PC-3 (cell line): ENCODE measurements around the gene IKZF1. TPM values are rescaled to one million over a fixed set of nuclear protein-coding genes. Genes with fewer than 3 reads are reported as not detected.

Experiments used
- ATAC-seq: fragments of 200-7000 bp; cut with Tn5 transposase; 2 replicates; pipeline ENCODE4 v1.9.1; 2020; ENCODE audit warnings: mild to moderate bottlenecking, moderate library complexity
- BruUV-seq: library from RNA; stranded (reverse); fragments of 400-500 nt; replicated peaks from 2 replicates; lab custom pipeline; 2021; lab: Mats Ljungman, UMichigan
- CTCF ChIA-PET: fragments of 300-600 bp; sonication (Branson Sonifier 250); formaldehyde crosslinking; loops from one replicate; lab custom pipeline; 2022; ENCODE audit warnings: antibody characterized with exemption; lab: Charles Lee
- POLR2A ChIA-PET: fragments of 300-600 bp; sonication (Branson Sonifier 250); formaldehyde crosslinking; loops from one replicate; lab custom pipeline; 2022; ENCODE audit warnings: antibody characterized with exemption; ENCODE audit not compliant: unreplicated experiment; lab: Charles Lee
- DNase-seq: peaks from one replicate; pipeline ENCODE4 v3.0.0-alpha.2; 2015
- H2AFZ ChIP-seq: fragments of 300-600 bp; sonication (generic); 2 replicates; pipeline ENCODE4 v1.6.0; 2016; ENCODE audit warnings: antibody characterized with exemption, low read length
- H3F3A ChIP-seq: fragments of 300-600 bp; sonication (generic); one replicate; pipeline ENCODE4 v1.6.0; 2017; ENCODE audit warnings: antibody characterized with exemption, low read length, control low read depth, mild to moderate bottlenecking; ENCODE audit not compliant: unreplicated experiment
- H3K27ac ChIP-seq: fragments of 300-600 bp; sonication (generic); 2 replicates; pipeline ENCODE4 v1.5.1; 2016; ENCODE audit warnings: mild to moderate bottlenecking, low read length
- H3K27me3 ChIP-seq: fragments of 300-600 bp; sonication (generic); 2 replicates; pipeline ENCODE4 v1.6.1; 2016; ENCODE audit warnings: low read length, mixed read lengths
- H3K36me3 ChIP-seq: fragments of 300-600 bp; sonication (generic); 2 replicates; pipeline ENCODE4 v1.6.1; 2016; ENCODE audit warnings: low read depth, mixed run types, low read length, mixed read lengths
- H3K4me1 ChIP-seq: fragments of 300-600 bp; sonication (generic); 2 replicates; pipeline ENCODE4 v1.5.1; 2016; ENCODE audit warnings: low read length; ENCODE audit not compliant: insufficient read depth
- H3K4me2 ChIP-seq: fragments of 300-600 bp; sonication (generic); 2 replicates; pipeline ENCODE4 v1.6.0; 2016; ENCODE audit warnings: low read length
- H3K4me3 ChIP-seq: fragments of 300-600 bp; sonication (generic); 2 replicates; pipeline ENCODE4 v1.5.1; 2016; ENCODE audit warnings: mild to moderate bottlenecking, low read length, mixed read lengths
- H3K79me2 ChIP-seq: fragments of 300-600 bp; sonication (generic); 2 replicates; pipeline ENCODE4 v1.6.1; 2017; ENCODE audit warnings: low read length, mixed read lengths
- H3K9ac ChIP-seq: fragments of 300-600 bp; sonication (generic); 2 replicates; pipeline ENCODE4 v1.6.0; 2016; ENCODE audit warnings: mild to moderate bottlenecking, low read length
- H3K9me2 ChIP-seq: fragments of 300-600 bp; sonication (generic); replicated peaks from 2 replicates; pipeline ENCODE4 v1.6.1; 2016; ENCODE audit warnings: mixed run types, low read length, mixed read lengths
- H3K9me3 ChIP-seq: fragments of 300-600 bp; sonication (generic); 2 replicates; pipeline ENCODE4 v1.6.1; 2016; ENCODE audit warnings: low read length, mixed read lengths
- H4K20me1 ChIP-seq: fragments of 300-600 bp; sonication (generic); 2 replicates; pipeline ENCODE4 v1.6.1; 2016; ENCODE audit warnings: low read length, mixed read lengths
- EZH2 ChIP-seq: fragments of 300-600 bp; sonication (generic); IDR thresholded peaks from one replicate; pipeline ENCODE4 v1.6.1; 2017; ENCODE audit warnings: antibody characterized with exemption, mild to moderate bottlenecking, low read length; ENCODE audit not compliant: unreplicated experiment
- EZH2phosphoT487 ChIP-seq: fragments of 300-600 bp; sonication (generic); IDR thresholded peaks from 2 replicates; pipeline ENCODE4 v1.6.1; 2018; ENCODE audit warnings: mild to moderate bottlenecking, antibody characterized with exemption, low read length, borderline replicate concordance
- intact Hi-C: fragments of 100-400 bp; cut with micrococcal nuclease; formaldehyde crosslinking; loops from 2 replicates; pipeline ENCODE4 v1.9.0; 2023
- total RNA-seq: library from RNA; depleted of rRNA; stranded (reverse); fragments of >200 nt; gene quantifications from 2 replicates; pipeline ENCODE4 v1.2.3, GENCODE V29; 2014
- TF ChIP-seq, protein P1 (sequence below): fragments of 300-600 bp; sonication (generic); conservative IDR thresholded peaks from 2 replicates; pipeline ENCODE4 v1.5.1; 2017; ENCODE audit warnings: antibody characterized with exemption, low read depth, mild to moderate bottlenecking, low read length

Gene IKZF1
- total RNA-seq, 1 experiment from 2014 or later: not detected

DNA sequence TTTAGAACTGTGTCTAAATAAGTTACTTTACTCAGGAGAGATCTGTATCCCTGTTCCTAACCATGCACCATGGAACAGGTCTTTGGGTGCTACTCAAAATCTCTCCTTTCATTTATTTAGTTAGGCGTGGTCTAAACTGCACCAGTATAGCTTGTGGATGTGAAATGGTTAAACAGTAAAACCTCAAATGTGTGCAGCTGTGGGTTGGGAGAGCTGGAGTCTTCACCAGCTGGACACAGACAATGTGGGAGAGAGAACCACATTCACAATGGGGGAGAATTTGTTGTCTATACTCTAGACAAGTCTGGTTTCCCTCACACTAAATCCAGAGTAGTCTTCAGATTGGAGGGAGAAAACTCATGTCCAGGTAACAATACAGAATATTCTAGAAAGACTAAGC lies 31.2 kb upstream of the IKZF1 start:
- Histone ChIP-seq H3K9me3 (no peaks in the 10 kb centered on the region), H2AFZ (no peak overlapping the region), H3K79me2 (no peaks in the 10 kb centered on the region), H3K36me3 (no peaks in the 10 kb centered on the region), H3K4me2 (no peak overlapping the region), H3K9ac (no peak overlapping the region), H3F3A (no peaks in the 10 kb centered on the region), H3K9me2 (no peaks in the 10 kb centered on the region), H3K4me1 (no peaks in the 10 kb centered on the region), H4K20me1 (no peaks in the 10 kb centered on the region), H3K4me3 (no peak overlapping the region), H3K27ac (no peak overlapping the region), H3K27me3 (peaks cover 30% of the 10 kb centered on the region)
- ChIA-PET POLR2A (no interaction called here), CTCF (no interaction called here)
- intact Hi-C loops: no loop called here
- ATAC-seq (no peak), DNase-seq (no peak)
- BruUV-seq: no TSS peak
- TF ChIP-seq EZH2phosphoT487 (no peak), EZH2 (no peak)
- TF ChIP-seq, protein P1, sequence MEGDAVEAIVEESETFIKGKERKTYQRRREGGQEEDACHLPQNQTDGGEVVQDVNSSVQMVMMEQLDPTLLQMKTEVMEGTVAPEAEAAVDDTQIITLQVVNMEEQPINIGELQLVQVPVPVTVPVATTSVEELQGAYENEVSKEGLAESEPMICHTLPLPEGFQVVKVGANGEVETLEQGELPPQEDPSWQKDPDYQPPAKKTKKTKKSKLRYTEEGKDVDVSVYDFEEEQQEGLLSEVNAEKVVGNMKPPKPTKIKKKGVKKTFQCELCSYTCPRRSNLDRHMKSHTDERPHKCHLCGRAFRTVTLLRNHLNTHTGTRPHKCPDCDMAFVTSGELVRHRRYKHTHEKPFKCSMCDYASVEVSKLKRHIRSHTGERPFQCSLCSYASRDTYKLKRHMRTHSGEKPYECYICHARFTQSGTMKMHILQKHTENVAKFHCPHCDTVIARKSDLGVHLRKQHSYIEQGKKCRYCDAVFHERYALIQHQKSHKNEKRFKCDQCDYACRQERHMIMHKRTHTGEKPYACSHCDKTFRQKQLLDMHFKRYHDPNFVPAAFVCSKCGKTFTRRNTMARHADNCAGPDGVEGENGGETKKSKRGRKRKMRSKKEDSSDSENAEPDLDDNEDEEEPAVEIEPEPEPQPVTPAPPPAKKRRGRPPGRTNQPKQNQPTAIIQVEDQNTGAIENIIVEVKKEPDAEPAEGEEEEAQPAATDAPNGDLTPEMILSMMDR: no peak

DNA sequence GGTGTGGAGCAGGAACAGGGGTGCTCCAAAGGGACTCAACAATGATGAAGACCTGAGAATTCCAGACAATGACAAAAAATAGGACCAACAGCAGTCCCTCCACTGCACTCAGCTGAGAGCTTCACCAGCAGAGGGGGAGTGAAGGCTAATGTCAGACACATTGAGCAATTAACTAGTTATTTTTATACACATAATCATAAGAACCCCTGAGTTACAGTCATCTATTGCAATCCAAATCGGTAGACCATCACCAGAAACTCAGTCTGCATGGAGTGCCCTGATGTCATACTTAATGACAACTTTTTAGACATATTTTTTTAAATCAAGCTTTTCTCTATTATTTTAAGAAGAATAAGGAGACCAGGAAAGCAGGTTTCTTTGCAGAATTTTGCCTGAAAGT lies 30.6 kb upstream of the IKZF1 start:
- no peak overlapping the region for H3K4me3 ChIP-seq
- BruUV-seq: no TSS peak
- intact Hi-C loops: no loop called here
- TF ChIP-seq, protein P1: no peak
- TF ChIP-seq EZH2 (no peak), EZH2phosphoT487 (no peak)
- H4K20me1 ChIP-seq: no peaks in the 10 kb centered on the region
- H3K4me2 ChIP-seq: no peak overlapping the region
- no peak overlapping the region for H3K9ac ChIP-seq
- no peaks in the 10 kb centered on the region for H3K36me3 ChIP-seq
- no peak overlapping the region for H2AFZ ChIP-seq
- no peak for ATAC-seq
- H3F3A ChIP-seq: no peaks in the 10 kb centered on the region
- no peak overlapping the region for H3K27ac ChIP-seq
- no peaks in the 10 kb centered on the region for H3K9me2 ChIP-seq
- ChIA-PET POLR2A (no interaction called here), CTCF (no interaction called here)
- peaks cover 30% of the 10 kb centered on the region for H3K27me3 ChIP-seq
- no peaks in the 10 kb centered on the region for H3K79me2 ChIP-seq
- DNase-seq: no peak
- no peaks in the 10 kb centered on the region for H3K9me3 ChIP-seq
- no peaks in the 10 kb centered on the region for H3K4me1 ChIP-seq

DNA sequence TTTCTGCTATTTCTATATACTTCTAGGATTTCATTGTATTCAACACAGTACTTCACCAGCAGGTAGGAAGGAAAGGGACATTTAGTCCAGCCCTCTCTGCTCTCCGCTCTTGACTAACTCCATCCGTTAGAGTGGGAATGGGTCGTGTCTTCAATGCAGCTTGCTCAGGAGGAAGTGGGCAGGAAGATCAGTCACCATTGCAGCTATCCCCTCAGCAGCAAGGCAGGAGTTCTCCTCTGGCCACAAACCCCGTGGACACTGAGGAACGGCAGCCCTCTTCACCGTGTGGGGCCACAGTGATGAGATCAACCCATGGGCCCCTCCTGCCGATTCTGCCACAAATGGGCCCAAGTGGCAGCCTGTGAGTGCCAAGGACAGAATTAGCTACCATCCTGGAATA lies 30.2 kb upstream of the IKZF1 start:
- CTCF ChIA-PET: no interaction called here
- Histone ChIP-seq H3K27me3 (peaks cover 29% of the 10 kb centered on the region), H3K4me2 (no peak overlapping the region), H3K79me2 (no peaks in the 10 kb centered on the region), H3K9me3 (no peaks in the 10 kb centered on the region), H3K36me3 (no peaks in the 10 kb centered on the region), H3F3A (no peaks in the 10 kb centered on the region), H2AFZ (no peak overlapping the region), H3K4me1 (no peaks in the 10 kb centered on the region), H4K20me1 (no peaks in the 10 kb centered on the region), H3K9ac (no peak overlapping the region), H3K9me2 (no peaks in the 10 kb centered on the region), H3K27ac (no peak overlapping the region), H3K4me3 (no peak overlapping the region)
- ATAC-seq (no peak), DNase-seq (no peak)
- intact Hi-C loops: no loop called here
- POLR2A ChIA-PET: no interaction called here
- TF ChIP-seq EZH2phosphoT487 (no peak), EZH2 (no peak)
- TF ChIP-seq, protein P1: no peak
- no TSS peak for BruUV-seq
